ENCODE measurements around the gene MALT1. TPM values are rescaled to one million over a fixed set of nuclear protein-coding genes. Genes with fewer than 3 reads are reported as not detected.

Gene MALT1
- total RNA-seq, 1 experiment from 2014 or later, result 22.6 TPM

- TF ChIP-seq CTCF (IDR thresholded peaks at IDR 0.05; ENCODE audit: insufficient read depth in 1 of 2, low read depth in 1 of 2, low read length in 1 of 2, severe bottlenecking in 1 of 2, unreplicated experiment in 1 of 2), result no peak
- no peak overlapping the region for H3K4me3 Mint-ChIP-seq (ENCODE audit: unreplicated experiment)
- no peak for DNase-seq
- H3K27me3 Mint-ChIP-seq (ENCODE audit: insufficient read depth, unreplicated experiment), result no peaks in the 10 kb centered on the region
- no peaks in the 10 kb centered on the region for H3K36me3 ChIP-seq (ENCODE audit: control insufficient read depth, insufficient read depth, low read length)
- ChIA-PET POLR2A (no interaction called here), CTCF (no interaction called here)
- no peak overlapping the region for H3K27ac Mint-ChIP-seq (ENCODE audit: unreplicated experiment)
- peaks cover 11% of the 10 kb centered on the region for H3K36me3 Mint-ChIP-seq (ENCODE audit: insufficient read depth, unreplicated experiment)
- H3K4me3 ChIP-seq (ENCODE audit: low read depth, low read length), result no peak overlapping the region
- H3K9me3 Mint-ChIP-seq (ENCODE audit: unreplicated experiment), result no peaks in the 10 kb centered on the region
- no peaks in the 10 kb centered on the region for H3K9me3 ChIP-seq
- intact Hi-C loops (cut with micrococcal nuclease; ENCODE audit: unreplicated experiment), result no loop called here
- no peaks in the 10 kb centered on the region for H3K27me3 ChIP-seq (replicated peaks; ENCODE audit: control insufficient read depth, insufficient read depth, low read length)
- H3K4me1 Mint-ChIP-seq (ENCODE audit: low read depth, unreplicated experiment), result no peaks in the 10 kb centered on the region
- no peaks in the 10 kb centered on the region for H3K4me1 ChIP-seq
- no TSS peak for BruUV-seq (replicated peaks)
Measured at GRCh38 chr18:58738322-58738721, 67.1 kb downstream of the MALT1 start.

- no peak overlapping the region for H3K4me3 ChIP-seq (ENCODE audit: low read depth, low read length)
- H3K36me3 ChIP-seq (ENCODE audit: control insufficient read depth, insufficient read depth, low read length), result no peaks in the 10 kb centered on the region
- H3K4me1 ChIP-seq, result no peaks in the 10 kb centered on the region
- H3K4me1 Mint-ChIP-seq (ENCODE audit: low read depth, unreplicated experiment), result no peaks in the 10 kb centered on the region
- no TSS peak for BruUV-seq (replicated peaks)
- H3K27ac Mint-ChIP-seq (ENCODE audit: unreplicated experiment), result no peak overlapping the region
- peaks cover 30% of the 10 kb centered on the region for H3K36me3 Mint-ChIP-seq (ENCODE audit: insufficient read depth, unreplicated experiment)
- H3K27me3 ChIP-seq (replicated peaks; ENCODE audit: control insufficient read depth, insufficient read depth, low read length), result no peaks in the 10 kb centered on the region
- H3K27me3 Mint-ChIP-seq (ENCODE audit: insufficient read depth, unreplicated experiment), result no peaks in the 10 kb centered on the region
- no peaks in the 10 kb centered on the region for H3K9me3 Mint-ChIP-seq (ENCODE audit: unreplicated experiment)
- TF ChIP-seq CTCF (IDR thresholded peaks at IDR 0.05; ENCODE audit: insufficient read depth in 1 of 2, low read depth in 1 of 2, low read length in 1 of 2, severe bottlenecking in 1 of 2, unreplicated experiment in 1 of 2), result no peak
- ChIA-PET CTCF (no interaction called here), POLR2A (no interaction called here)
- intact Hi-C loops (cut with micrococcal nuclease; ENCODE audit: unreplicated experiment), result no loop called here
- no peaks in the 10 kb centered on the region for H3K9me3 ChIP-seq
- DNase-seq, result no peak
- H3K4me3 Mint-ChIP-seq (ENCODE audit: unreplicated experiment), result no peak overlapping the region
Measured at GRCh38 chr18:58745914-58746313, 74.6 kb downstream of the MALT1 start.

- H3K36me3 Mint-ChIP-seq (ENCODE audit: insufficient read depth, unreplicated experiment), result peaks cover 25% of the 10 kb centered on the region
- Histone ChIP-seq H3K9me3 (no peaks in the 10 kb centered on the region), H3K4me3 (ENCODE audit: low read depth, low read length) (no peak overlapping the region), H3K27me3 (replicated peaks; ENCODE audit: control insufficient read depth, insufficient read depth, low read length) (no peaks in the 10 kb centered on the region), H3K4me1 (no peaks in the 10 kb centered on the region), H3K36me3 (ENCODE audit: control insufficient read depth, insufficient read depth, low read length) (no peaks in the 10 kb centered on the region)
- H3K4me1 Mint-ChIP-seq (ENCODE audit: low read depth, unreplicated experiment), result no peaks in the 10 kb centered on the region
- no TSS peak for BruUV-seq (replicated peaks)
- TF ChIP-seq CTCF (IDR thresholded peaks at IDR 0.05; ENCODE audit: insufficient read depth in 1 of 2, low read depth in 1 of 2, low read length in 1 of 2, severe bottlenecking in 1 of 2, unreplicated experiment in 1 of 2), result no peak
- intact Hi-C loops (cut with micrococcal nuclease; ENCODE audit: unreplicated experiment), result no loop called here
- H3K27me3 Mint-ChIP-seq (ENCODE audit: insufficient read depth, unreplicated experiment), result no peaks in the 10 kb centered on the region
- ChIA-PET CTCF (no interaction called here), POLR2A (no interaction called here)
- DNase-seq, result no peak
- no peak overlapping the region for H3K4me3 Mint-ChIP-seq (ENCODE audit: unreplicated experiment)
- no peaks in the 10 kb centered on the region for H3K9me3 Mint-ChIP-seq (ENCODE audit: unreplicated experiment)
- H3K27ac Mint-ChIP-seq (ENCODE audit: unreplicated experiment), result no peak overlapping the region
Measured at GRCh38 chr18:58748899-58749595, 77.8 kb downstream of the MALT1 start.

Data from Caco-2 (cell line).